Measurements from ENCODE around the gene C1orf35. TPM values are rescaled to one million over a fixed set of nuclear protein-coding genes. Genes with fewer than 3 reads are reported as not detected.
A peak's percentile ranks its signal among the peaks of the same experiment; 100 is the strongest.

Gene C1orf35
- total and polyA plus RNA-seq, 9 of the 15 experiments (the other 6 are each of a cell fraction or from before 2014, with no cell fraction given) = 3.2 to 48.7 (median 12.5) TPM

DNA sequence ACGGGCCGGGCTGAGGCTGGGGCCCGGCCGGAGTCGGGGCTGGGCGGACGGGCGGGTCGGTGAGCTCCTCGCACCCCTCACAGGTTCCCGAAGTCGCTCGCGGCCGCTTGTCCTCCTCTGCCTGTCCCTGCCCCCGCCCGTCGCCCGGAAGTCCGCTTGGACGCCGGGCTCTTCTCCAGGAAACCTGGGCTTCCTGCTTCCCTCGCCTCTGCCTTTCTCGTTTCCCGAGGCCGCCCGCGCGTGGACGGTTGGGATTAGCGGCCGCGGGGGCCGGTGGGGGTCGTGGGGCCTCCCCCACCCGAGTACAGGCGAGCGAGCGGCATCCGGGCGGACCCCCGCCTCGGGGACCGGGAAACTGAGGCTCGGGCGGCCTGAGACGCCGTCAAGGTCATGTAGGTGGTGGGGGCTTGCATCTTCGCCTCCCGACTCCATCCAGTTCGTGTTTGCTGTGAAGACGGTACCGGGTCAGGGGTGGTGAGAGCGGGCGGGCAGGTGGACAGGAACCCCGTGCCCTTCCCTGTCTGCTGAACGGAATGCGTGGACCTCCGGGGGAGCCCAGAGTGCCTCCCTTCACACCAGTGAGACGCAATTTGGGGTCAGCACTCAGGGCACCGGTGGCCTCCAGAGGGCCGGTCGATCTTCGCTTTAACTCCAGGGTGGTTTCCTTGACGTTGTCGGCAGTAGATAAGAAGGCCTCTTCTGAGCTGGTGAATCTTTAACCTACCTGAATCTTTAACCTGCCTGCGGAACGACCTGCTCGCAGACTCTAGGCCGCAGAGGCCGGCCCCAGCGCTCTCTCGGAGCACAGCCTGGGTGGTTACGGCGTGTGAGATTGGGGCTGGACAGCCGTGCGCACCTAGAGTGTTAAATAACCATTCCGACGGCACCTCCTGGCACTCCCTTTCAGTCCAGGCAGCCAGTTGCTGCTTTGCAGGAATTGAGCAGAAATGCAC lies 19.9 kb downstream of the C1orf35 start (continued):
- TF ChIP-seq, protein P1, sequence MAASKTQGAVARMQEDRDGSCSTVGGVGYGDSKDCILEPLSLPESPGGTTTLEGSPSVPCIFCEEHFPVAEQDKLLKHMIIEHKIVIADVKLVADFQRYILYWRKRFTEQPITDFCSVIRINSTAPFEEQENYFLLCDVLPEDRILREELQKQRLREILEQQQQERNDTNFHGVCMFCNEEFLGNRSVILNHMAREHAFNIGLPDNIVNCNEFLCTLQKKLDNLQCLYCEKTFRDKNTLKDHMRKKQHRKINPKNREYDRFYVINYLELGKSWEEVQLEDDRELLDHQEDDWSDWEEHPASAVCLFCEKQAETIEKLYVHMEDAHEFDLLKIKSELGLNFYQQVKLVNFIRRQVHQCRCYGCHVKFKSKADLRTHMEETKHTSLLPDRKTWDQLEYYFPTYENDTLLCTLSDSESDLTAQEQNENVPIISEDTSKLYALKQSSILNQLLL (CRISPR knock-in tag; IDR thresholded peaks at IDR 0.05; ENCODE audit: borderline replicate concordance) = no peak
- TF ChIP-seq, protein P2, sequence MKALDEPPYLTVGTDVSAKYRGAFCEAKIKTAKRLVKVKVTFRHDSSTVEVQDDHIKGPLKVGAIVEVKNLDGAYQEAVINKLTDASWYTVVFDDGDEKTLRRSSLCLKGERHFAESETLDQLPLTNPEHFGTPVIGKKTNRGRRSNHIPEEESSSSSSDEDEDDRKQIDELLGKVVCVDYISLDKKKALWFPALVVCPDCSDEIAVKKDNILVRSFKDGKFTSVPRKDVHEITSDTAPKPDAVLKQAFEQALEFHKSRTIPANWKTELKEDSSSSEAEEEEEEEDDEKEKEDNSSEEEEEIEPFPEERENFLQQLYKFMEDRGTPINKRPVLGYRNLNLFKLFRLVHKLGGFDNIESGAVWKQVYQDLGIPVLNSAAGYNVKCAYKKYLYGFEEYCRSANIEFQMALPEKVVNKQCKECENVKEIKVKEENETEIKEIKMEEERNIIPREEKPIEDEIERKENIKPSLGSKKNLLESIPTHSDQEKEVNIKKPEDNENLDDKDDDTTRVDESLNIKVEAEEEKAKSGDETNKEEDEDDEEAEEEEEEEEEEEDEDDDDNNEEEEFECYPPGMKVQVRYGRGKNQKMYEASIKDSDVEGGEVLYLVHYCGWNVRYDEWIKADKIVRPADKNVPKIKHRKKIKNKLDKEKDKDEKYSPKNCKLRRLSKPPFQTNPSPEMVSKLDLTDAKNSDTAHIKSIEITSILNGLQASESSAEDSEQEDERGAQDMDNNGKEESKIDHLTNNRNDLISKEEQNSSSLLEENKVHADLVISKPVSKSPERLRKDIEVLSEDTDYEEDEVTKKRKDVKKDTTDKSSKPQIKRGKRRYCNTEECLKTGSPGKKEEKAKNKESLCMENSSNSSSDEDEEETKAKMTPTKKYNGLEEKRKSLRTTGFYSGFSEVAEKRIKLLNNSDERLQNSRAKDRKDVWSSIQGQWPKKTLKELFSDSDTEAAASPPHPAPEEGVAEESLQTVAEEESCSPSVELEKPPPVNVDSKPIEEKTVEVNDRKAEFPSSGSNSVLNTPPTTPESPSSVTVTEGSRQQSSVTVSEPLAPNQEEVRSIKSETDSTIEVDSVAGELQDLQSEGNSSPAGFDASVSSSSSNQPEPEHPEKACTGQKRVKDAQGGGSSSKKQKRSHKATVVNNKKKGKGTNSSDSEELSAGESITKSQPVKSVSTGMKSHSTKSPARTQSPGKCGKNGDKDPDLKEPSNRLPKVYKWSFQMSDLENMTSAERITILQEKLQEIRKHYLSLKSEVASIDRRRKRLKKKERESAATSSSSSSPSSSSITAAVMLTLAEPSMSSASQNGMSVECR (CRISPR knock-in tag; IDR thresholded peaks at IDR 0.05) = peak; percentile 71; the same call in 1 of the 2 replicates
- TF ChIP-seq, protein P3, sequence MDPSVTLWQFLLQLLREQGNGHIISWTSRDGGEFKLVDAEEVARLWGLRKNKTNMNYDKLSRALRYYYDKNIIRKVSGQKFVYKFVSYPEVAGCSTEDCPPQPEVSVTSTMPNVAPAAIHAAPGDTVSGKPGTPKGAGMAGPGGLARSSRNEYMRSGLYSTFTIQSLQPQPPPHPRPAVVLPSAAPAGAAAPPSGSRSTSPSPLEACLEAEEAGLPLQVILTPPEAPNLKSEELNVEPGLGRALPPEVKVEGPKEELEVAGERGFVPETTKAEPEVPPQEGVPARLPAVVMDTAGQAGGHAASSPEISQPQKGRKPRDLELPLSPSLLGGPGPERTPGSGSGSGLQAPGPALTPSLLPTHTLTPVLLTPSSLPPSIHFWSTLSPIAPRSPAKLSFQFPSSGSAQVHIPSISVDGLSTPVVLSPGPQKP (CRISPR knock-in tag; IDR thresholded peaks at IDR 0.05) = no peak
- TF ChIP-seq YBX1 (IDR thresholded peaks at IDR 0.05) = no peak
- no peak for TF ChIP-seq RHOXF2B (CRISPR knock-in tag; conservative IDR thresholded peaks at IDR 0.05)
- TF ChIP-seq MTF1 (CRISPR knock-in tag; IDR thresholded peaks at IDR 0.05; ENCODE audit: borderline replicate concordance) = no peak
- TF ChIP-seq NR4A1 (CRISPR knock-in tag; IDR thresholded peaks at IDR 0.05) = no peak; the same call in 1 of the 2 replicates
- TF ChIP-seq NR4A1 (tag; IDR thresholded peaks at IDR 0.05) = no peak
- peak; percentile 43 to 63; a peak in 3 of 4 replicates for TF ChIP-seq SIN3A (IDR thresholded peaks at IDR 0.05; ENCODE audit: borderline replicate concordance in 2 of 2, control insufficient read depth in 1 of 2, low read depth in 2 of 2, low read length in 2 of 2)
- TF ChIP-seq ZNF133 (CRISPR knock-in tag; IDR thresholded peaks at IDR 0.05) = no peak
- TF ChIP-seq, protein P4, sequence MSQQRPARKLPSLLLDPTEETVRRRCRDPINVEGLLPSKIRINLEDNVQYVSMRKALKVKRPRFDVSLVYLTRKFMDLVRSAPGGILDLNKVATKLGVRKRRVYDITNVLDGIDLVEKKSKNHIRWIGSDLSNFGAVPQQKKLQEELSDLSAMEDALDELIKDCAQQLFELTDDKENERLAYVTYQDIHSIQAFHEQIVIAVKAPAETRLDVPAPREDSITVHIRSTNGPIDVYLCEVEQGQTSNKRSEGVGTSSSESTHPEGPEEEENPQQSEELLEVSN (IDR thresholded peaks at IDR 0.05; ENCODE audit: borderline replicate concordance in 1 of 2, extremely low read depth in 1 of 2, insufficient read depth in 1 of 2, insufficient read length in 1 of 2, low read depth in 1 of 2, low read length in 1 of 2, poor library complexity in 1 of 2, severe bottlenecking in 1 of 2) = no peak
- no peak for TF ChIP-seq RBBP5 (IDR thresholded peaks at IDR 0.05; ENCODE audit: borderline replicate concordance, insufficient read depth, low read length, poor library complexity, severe bottlenecking)
